Bronchial smooth muscle cell (primary cell): ENCODE data around the gene BCS1L. TPM values are rescaled to one million over a fixed set of nuclear protein-coding genes. Genes with fewer than 3 reads are reported as not detected.

Source experiments
- total RNA-seq: library from RNA; depleted of rRNA; stranded (reverse); fragments of >200 nt; gene quantifications from 2 replicates; pipeline ENCODE4 v1.2.1, GENCODE V29; 2014

The BCS1L gene, protein sequence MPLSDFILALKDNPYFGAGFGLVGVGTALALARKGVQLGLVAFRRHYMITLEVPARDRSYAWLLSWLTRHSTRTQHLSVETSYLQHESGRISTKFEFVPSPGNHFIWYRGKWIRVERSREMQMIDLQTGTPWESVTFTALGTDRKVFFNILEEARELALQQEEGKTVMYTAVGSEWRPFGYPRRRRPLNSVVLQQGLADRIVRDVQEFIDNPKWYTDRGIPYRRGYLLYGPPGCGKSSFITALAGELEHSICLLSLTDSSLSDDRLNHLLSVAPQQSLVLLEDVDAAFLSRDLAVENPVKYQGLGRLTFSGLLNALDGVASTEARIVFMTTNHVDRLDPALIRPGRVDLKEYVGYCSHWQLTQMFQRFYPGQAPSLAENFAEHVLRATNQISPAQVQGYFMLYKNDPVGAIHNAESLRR
- 27.9 and 36.4 TPM in 2 replicates for total RNA-seq

DNA sequence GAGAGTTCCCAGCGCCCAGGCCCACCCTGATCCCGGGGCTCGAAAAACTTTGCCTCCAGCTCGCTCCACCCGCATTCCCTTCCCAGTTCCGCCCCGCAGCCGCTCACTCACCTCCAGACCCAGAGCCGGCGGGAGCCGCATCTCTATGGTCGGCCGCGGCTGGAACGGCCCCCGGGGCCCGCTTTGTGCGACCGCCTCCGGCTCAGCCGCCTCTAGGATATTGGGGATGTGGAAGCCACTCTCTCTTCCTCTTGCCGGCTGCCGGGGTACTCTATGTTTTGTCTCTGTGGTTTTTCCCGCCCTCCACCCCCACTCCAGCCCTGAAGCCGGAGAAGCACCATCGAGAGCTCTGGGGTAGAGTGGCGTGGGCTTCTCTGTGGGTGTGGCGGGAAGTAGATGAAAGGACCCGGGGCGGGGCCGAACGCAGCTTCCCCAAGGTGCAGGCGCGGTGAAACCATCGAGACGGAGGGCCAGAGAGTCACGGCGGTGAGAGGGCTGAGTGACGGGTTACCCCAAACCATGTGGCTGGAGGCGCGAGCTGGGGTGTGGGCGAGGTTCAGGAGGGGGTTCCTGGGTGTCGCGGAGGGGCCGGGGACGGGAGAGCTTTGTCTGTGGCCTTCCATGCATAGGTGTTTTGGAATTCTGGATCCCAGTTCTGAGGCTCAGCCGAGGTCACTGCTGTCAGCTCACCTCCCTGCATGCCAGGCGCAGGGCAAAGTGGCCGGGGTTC is at the start of gene BCS1L, which contains the start of gene ZNF142:
TSS of gene BCS1L (plus strand) at position 426 of the 730 bp plus-strand sequence. CDS start 1,305 bp downstream, outside the sequence.
TSS of gene ZNF142 (minus strand) at position 366 of the 730 bp plus-strand sequence. CDS start 3,194 bp downstream, outside the sequence.

DNA sequence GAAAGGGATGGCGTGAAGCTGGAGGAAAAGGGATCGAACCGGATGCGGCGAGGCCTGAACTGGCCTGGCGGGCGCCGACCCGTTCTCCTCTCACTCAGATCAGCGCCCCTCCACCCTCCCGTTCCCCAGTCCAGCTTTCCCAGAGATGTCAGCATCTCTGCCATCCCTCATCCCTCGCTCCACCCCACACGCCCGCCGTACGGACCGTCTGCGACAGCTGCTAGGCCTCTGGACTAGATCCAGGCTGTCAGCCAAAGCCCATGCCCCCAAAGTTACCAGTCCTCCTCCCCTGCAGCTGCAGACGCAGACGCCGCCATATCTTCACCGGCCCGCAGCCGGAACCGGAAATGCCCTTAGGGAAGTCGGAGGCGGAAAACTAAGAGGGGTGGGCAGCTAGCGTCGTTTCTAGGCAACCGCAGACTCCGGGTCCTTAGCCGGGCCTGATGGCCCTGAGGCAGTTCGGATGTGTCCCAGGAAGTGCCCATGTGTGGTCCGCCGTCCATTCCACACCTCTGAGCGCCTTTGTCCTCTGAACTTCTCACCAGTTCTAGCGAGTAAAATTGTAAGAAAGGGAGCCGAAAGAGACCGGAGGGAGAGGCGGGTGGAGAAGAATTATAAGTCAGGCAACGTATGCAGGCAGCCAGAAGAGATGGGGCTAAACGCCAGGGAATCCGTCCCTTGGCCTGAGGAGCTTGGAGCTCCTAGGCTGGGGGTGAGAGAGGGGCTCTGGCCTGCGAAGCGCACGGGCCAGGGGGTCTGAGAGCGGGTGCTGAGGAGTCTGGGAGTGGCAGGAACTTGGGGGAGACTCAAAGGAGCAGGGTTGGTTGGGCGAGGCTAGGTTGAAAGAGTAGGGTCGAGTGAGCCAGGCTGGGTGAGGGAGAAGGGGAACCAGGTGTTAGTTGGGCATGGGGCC is 12.4 kb downstream of the BCS1L start, which contains the start of the genes RNF25 and STK36:
TSS of gene RNF25 (minus strand) at position 349 of the 913 bp plus-strand sequence. CDS start at position 317, 32 bp downstream.
TSS of gene STK36 (plus strand) at position 433 of the 913 bp plus-strand sequence. CDS start 744 bp downstream, outside the sequence.

DNA sequence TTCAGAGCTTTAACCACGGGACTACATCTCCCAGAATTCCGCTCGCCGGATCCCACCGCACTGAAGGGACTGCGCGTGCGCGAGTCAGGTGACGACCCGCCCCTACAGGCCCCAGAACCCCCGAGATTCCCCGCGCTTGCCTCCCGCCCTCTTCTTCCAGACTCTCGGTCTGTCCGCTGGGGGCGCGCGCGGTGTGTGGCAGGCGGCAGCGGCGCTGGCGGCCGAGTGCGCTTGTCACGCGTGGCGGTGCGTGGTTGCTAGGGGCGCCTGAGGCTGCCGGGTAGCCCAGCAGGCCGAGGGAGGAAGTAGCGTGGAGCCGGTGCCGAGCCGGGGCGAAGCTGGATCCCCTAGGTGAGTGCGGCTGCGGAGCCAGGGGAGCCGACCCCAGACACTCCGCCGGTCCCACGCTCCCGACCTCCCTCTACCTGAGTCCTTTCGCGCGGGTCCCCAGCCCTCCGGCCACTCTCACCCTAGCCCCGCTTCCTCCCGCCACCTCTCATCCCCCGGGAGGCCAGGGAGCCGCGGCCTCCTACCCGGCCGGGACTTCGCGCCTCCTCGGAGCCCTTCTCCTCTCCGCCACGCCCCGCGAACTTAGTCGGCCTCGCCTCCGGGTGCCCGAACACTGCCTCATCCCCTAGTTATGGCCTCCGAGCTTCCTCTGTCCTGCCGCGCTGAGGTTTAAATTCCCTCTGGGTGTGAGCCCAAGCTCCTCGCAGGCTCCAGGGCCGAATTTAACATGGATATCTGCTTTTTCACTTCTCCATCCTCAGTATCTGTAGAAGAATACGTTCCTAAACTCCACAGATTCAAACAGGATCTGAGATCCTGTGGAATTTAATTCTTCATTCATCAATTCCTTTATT is 51.4 kb downstream of the BCS1L start, which contains the start of gene TTLL4:
TSS of gene TTLL4 (plus strand) at position 149 of the 863 bp plus-strand sequence. CDS start 26,842 bp downstream, outside the sequence.

Other genes starting within 250 kb of the BCS1L start
- not detected in 2 replicates for gene VIL1, start 240.6 kb upstream of the BCS1L start, total RNA-seq
- 3.8 and 6.6 TPM in 2 replicates for gene USP37, start 91.3 kb upstream of the BCS1L start, total RNA-seq
- gene CNOT9, start 90.8 kb upstream of the BCS1L start, total RNA-seq: 22.2 and 23.9 TPM in 2 replicates
- 6.1 and 7.6 TPM in 2 replicates for gene PLCD4, start 51.8 kb upstream of the BCS1L start, total RNA-seq
- gene ZNF142, start 60 bp upstream of the BCS1L start, total RNA-seq: 3.4 and 4.6 TPM in 2 replicates
- gene RNF25, start 12.3 kb downstream of the BCS1L start, total RNA-seq: 27.4 and 31.3 TPM in 2 replicates
- gene STK36, start 12.4 kb downstream of the BCS1L start, total RNA-seq: 16.2 and 25.9 TPM in 2 replicates
- gene TTLL4, start 51.2 kb downstream of the BCS1L start, total RNA-seq: 4.1 TPM in 2 replicates
- 26.2 and 36.0 TPM in 2 replicates for gene CYP27A1, start 122.5 kb downstream of the BCS1L start, total RNA-seq
- gene PRKAG3, start 172.1 kb downstream of the BCS1L start, total RNA-seq: not detected in 2 replicates
- gene WNT6, start 200.1 kb downstream of the BCS1L start, total RNA-seq: not detected in 2 replicates
- gene WNT10A, start 221.2 kb downstream of the BCS1L start, total RNA-seq: not detected in 2 replicates